Measurements from ENCODE around the gene KRT34. TPM values are rescaled to one million over a fixed set of nuclear protein-coding genes. Genes with fewer than 3 reads are reported as not detected.

The KRT34 gene
- 0.25 to 0.64 TPM (median 0.35 TPM) in 5 replicates for total RNA-seq (2022; extraction: Qiagen RNA extraction; ENCODE audit: low read depth)

DNA sequence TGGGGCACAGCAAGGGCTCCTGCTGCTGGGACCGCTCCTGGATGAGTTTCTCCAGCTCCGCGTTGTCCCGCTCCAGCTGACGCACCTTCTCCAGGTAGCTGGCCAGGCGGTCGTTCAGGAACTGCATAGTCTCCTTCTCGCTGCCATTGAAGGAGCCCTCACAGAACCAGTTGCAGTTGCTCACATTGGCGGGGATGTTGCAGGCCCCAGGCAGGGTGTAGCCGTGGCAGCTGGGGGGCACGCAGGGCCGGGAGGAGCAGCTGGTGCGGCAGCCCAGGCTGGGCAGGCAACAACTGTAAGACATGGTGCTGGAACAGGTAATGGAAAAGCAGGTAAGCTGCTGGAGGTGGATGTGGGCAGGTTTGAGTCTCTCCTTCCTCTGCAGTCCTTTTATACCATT is at the start of gene KRT34:
Gene KRT34, minus strand, starts transcription at position 364 of the 400 bp plus-strand sequence. Its CDS starts 60 bp downstream, at position 304.

GRCh38 chr17:41424111-41424635 is 42.1 kb upstream of the KRT34 start, which contains the start of gene KRT37:
TSS of gene KRT37 (minus strand) at chr17:41424585. CDS start at chr17:41424523, 62 bp downstream.

GRCh38 chr17:41396996-41397660 is 15.0 kb upstream of the KRT34 start, which contains the start of gene KRT31:
TSS of gene KRT31 (minus strand) at chr17:41397608. CDS start at chr17:41397539, 69 bp downstream.

GRCh38 chr17:41369713-41370112 is 12.4 kb downstream of the KRT34 start, which contains the start of gene KRT33B:
TSS of gene KRT33B (minus strand) at chr17:41369813. CDS start at chr17:41369750, 63 bp downstream.

DNA sequence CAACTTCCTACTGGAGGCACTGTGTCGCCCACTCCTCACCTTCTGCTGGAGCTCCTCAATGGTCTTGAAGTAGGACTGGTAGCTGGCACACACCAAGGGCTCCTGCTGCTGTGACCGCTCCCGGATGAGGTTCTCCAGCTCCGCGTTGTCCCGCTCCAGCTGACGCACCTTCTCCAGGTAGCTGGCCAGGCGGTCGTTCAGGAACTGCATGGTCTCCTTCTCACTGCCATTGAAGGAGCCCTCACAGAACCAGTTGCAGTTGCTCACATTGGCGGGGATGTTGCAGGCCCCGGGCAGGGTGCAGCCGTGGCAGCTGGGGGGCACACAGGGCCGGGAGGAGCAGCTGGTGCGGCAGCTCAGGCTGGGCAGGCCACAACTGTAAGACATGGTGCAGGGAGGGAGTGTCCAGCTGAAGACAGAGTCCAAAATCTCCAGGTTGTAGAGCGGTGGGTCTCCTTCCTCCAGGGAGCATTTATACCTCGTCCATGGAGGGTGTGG is 31.7 kb downstream of the KRT34 start, which contains the start of gene KRT33A:
Gene KRT33A, minus strand, starts transcription at position 448 of the 498 bp plus-strand sequence. Its CDS starts 61 bp downstream, at position 387.

Other genes with a start within 250 kb of the KRT34 start
- gene KRTAP4-6, start 241.8 kb downstream of the KRT34 start, total RNA-seq (2022; extraction: Qiagen RNA extraction; ENCODE audit: low read depth) = not detected in 5 replicates
- not detected in 5 replicates for gene KRTAP4-5, start 232.5 kb downstream of the KRT34 start, total RNA-seq (2022; extraction: Qiagen RNA extraction; ENCODE audit: low read depth)
- not detected in 5 replicates for gene KRTAP4-4, start 221.6 kb downstream of the KRT34 start, total RNA-seq (2022; extraction: Qiagen RNA extraction; ENCODE audit: low read depth)
- gene KRTAP4-3, start 214.1 kb downstream of the KRT34 start, total RNA-seq (2022; extraction: Qiagen RNA extraction; ENCODE audit: low read depth) = not detected in 5 replicates
- gene KRTAP4-2, start 204.1 kb downstream of the KRT34 start, total RNA-seq (2022; extraction: Qiagen RNA extraction; ENCODE audit: low read depth) = not detected in 5 replicates
- gene KRTAP4-1, start 197.4 kb downstream of the KRT34 start, total RNA-seq (2022; extraction: Qiagen RNA extraction; ENCODE audit: low read depth) = 0.07 to 0.56 TPM (median 0.26 TPM) in 4 of 5 replicates, not detected in the other
- not detected in 5 replicates for gene KRTAP9-1, start 192.4 kb downstream of the KRT34 start, total RNA-seq (2022; extraction: Qiagen RNA extraction; ENCODE audit: low read depth)
- gene KRTAP9-2, start 155.7 kb downstream of the KRT34 start, total RNA-seq (2022; extraction: Qiagen RNA extraction; ENCODE audit: low read depth) = not detected in 5 replicates
- not detected in 5 replicates for gene KRTAP9-3, start 149.9 kb downstream of the KRT34 start, total RNA-seq (2022; extraction: Qiagen RNA extraction; ENCODE audit: low read depth)
- not detected in 5 replicates for gene KRTAP9-8, start 144.3 kb downstream of the KRT34 start, total RNA-seq (2022; extraction: Qiagen RNA extraction; ENCODE audit: low read depth)
- gene KRTAP9-4, start 132.6 kb downstream of the KRT34 start, total RNA-seq (2022; extraction: Qiagen RNA extraction; ENCODE audit: low read depth) = not detected in 5 replicates
- gene KRTAP9-9, start 126.9 kb downstream of the KRT34 start, total RNA-seq (2022; extraction: Qiagen RNA extraction; ENCODE audit: low read depth) = not detected in 5 replicates
- gene KRTAP9-6, start 116.9 kb downstream of the KRT34 start, total RNA-seq (2022; extraction: Qiagen RNA extraction; ENCODE audit: low read depth) = not detected in 5 replicates
- gene KRTAP9-7, start 106.6 kb downstream of the KRT34 start, total RNA-seq (2022; extraction: Qiagen RNA extraction; ENCODE audit: low read depth) = not detected in 5 replicates
- gene KRTAP29-1, start 79.5 kb downstream of the KRT34 start, total RNA-seq (2022; extraction: Qiagen RNA extraction; ENCODE audit: low read depth) = not detected in 5 replicates
- not detected in 5 replicates for gene KRTAP16-1, start 73.0 kb downstream of the KRT34 start, total RNA-seq (2022; extraction: Qiagen RNA extraction; ENCODE audit: low read depth)
- not detected in 5 replicates for gene KRTAP17-1, start 66.6 kb downstream of the KRT34 start, total RNA-seq (2022; extraction: Qiagen RNA extraction; ENCODE audit: low read depth)
- not detected in 5 replicates for gene KRT33A, start 31.5 kb downstream of the KRT34 start, total RNA-seq (2022; extraction: Qiagen RNA extraction; ENCODE audit: low read depth)
- 0.05 to 0.13 TPM (median 0.10 TPM) in 3 of 5 replicates, not detected in the others for gene KRT33B, start 12.5 kb downstream of the KRT34 start, total RNA-seq (2022; extraction: Qiagen RNA extraction; ENCODE audit: low read depth)
- gene KRT31, start 15.3 kb upstream of the KRT34 start, total RNA-seq (2022; extraction: Qiagen RNA extraction; ENCODE audit: low read depth) = not detected in 5 replicates
- not detected in 5 replicates for gene KRT37, start 42.3 kb upstream of the KRT34 start, total RNA-seq (2022; extraction: Qiagen RNA extraction; ENCODE audit: low read depth)
- gene KRT38, start 58.7 kb upstream of the KRT34 start, total RNA-seq (2022; extraction: Qiagen RNA extraction; ENCODE audit: low read depth) = not detected in 5 replicates
- gene KRT32, start 85.1 kb upstream of the KRT34 start, total RNA-seq (2022; extraction: Qiagen RNA extraction; ENCODE audit: low read depth) = 0.06 to 0.08 TPM in 2 of 5 replicates, not detected in the others
- gene KRT35, start 98.8 kb upstream of the KRT34 start, total RNA-seq (2022; extraction: Qiagen RNA extraction; ENCODE audit: low read depth) = not detected in 5 replicates
- not detected in 5 replicates for gene KRT36, start 107.6 kb upstream of the KRT34 start, total RNA-seq (2022; extraction: Qiagen RNA extraction; ENCODE audit: low read depth)
- 0.16 to 0.30 TPM (median 0.20 TPM) in 5 replicates for gene KRT13, start 123.3 kb upstream of the KRT34 start, total RNA-seq (2022; extraction: Qiagen RNA extraction; ENCODE audit: low read depth)
- gene KRT15, start 136.6 kb upstream of the KRT34 start, total RNA-seq (2022; extraction: Qiagen RNA extraction; ENCODE audit: low read depth) = 3.5 to 6.2 TPM (median 5.4 TPM) in 5 replicates
- 43.9 to 68.3 TPM (median 57.0 TPM) in 5 replicates for gene KRT19, start 146.0 kb upstream of the KRT34 start, total RNA-seq (2022; extraction: Qiagen RNA extraction; ENCODE audit: low read depth)
- gene KRT9, start 189.8 kb upstream of the KRT34 start, total RNA-seq (2022; extraction: Qiagen RNA extraction; ENCODE audit: low read depth) = not detected in 5 replicates
- 0.14 to 0.30 TPM (median 0.16 TPM) in 3 of 5 replicates, not detected in the others for gene KRT14, start 204.6 kb upstream of the KRT34 start, total RNA-seq (2022; extraction: Qiagen RNA extraction; ENCODE audit: low read depth)
- gene KRT16, start 230.5 kb upstream of the KRT34 start, total RNA-seq (2022; extraction: Qiagen RNA extraction; ENCODE audit: low read depth) = 0.43 to 0.96 TPM (median 0.73 TPM) in 5 replicates
- 0.77 to 1.2 TPM (median 1.1 TPM) in 5 replicates for gene KRT17, start 242.3 kb upstream of the KRT34 start, total RNA-seq (2022; extraction: Qiagen RNA extraction; ENCODE audit: low read depth)

Data from A549 treated with CpdA at 1 μM for 4 hours (cell line).